Measurements from ENCODE around the gene COQ8A. TPM values are rescaled to one million over a fixed set of nuclear protein-coding genes. Genes with fewer than 3 reads are reported as not detected.

COQ8A gene
- total and polyA plus RNA-seq, 2 experiments from 2014 or later: 8.3 to 8.7 TPM

DNA sequence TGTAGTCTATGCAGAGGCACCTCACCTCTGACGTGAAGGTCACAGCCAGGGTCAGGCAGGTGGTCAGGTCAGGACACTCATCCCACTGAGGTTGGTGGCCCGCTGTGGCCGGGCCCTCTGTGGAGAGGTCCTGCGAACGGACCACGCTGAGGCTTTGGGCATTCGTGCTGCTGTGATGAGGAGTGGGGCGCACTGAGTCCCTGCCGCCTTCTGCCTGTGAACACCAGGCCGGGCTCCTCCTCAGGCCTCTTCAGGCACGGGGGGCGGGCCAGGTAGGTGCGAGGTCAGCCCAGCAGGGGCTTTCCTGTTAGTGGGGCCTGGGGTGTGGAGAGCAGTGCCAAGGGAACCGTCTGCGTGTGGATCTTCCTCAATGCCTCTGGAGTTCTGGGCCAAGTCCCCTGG lies 39.0 kb downstream of the COQ8A start:
- in situ Hi-C loops (cut with MboI): no loop called here
- TF ChIP-seq EZH2 (IDR thresholded peaks at IDR 0.05; ENCODE audit: insufficient read depth, poor library complexity, severe bottlenecking): no peak
- no peak for TF ChIP-seq EZH2phosphoT487 (IDR thresholded peaks at IDR 0.05; ENCODE audit: insufficient read depth, low read depth)
- H3K27me3 ChIP-seq (replicated peaks; ENCODE audit: insufficient read depth): no peaks in the 10 kb centered on the region
- H3K4me1 ChIP-seq (ENCODE audit: insufficient read depth): peaks cover 5% of the 10 kb centered on the region
- no peak overlapping the region for H3K4me3 ChIP-seq
- no peak overlapping the region for H3K4me2 ChIP-seq (ENCODE audit: unreplicated experiment)
- no peak overlapping the region for H3K27ac ChIP-seq
- no peaks in the 10 kb centered on the region for H4K20me1 ChIP-seq (ENCODE audit: insufficient read depth)
- no peaks in the 10 kb centered on the region for H3K9me2 ChIP-seq (ENCODE audit: insufficient read depth)
- H3K9me3 ChIP-seq (ENCODE audit: low read depth): no peaks in the 10 kb centered on the region
- no peak overlapping the region for H3K9ac ChIP-seq
- H3F3A ChIP-seq (ENCODE audit: insufficient read depth): no peaks in the 10 kb centered on the region
- 88 to 89% methylated on average over 13 to 15 of the region's 15 CpGs for whole genome bisulfite sequencing, 2 experiments (ENCODE audit: low coverage in 1 of 2, low lambda C conversion rate in 2 of 2, missing lambda C conversion rate in 2 of 2)
- no peak for DNase-seq
- no peak overlapping the region for H2AFZ ChIP-seq
- no peaks in the 10 kb centered on the region for H3K79me2 ChIP-seq (ENCODE audit: insufficient read depth)
- no peaks in the 10 kb centered on the region for H3K36me3 ChIP-seq (ENCODE audit: low read depth)

DNA sequence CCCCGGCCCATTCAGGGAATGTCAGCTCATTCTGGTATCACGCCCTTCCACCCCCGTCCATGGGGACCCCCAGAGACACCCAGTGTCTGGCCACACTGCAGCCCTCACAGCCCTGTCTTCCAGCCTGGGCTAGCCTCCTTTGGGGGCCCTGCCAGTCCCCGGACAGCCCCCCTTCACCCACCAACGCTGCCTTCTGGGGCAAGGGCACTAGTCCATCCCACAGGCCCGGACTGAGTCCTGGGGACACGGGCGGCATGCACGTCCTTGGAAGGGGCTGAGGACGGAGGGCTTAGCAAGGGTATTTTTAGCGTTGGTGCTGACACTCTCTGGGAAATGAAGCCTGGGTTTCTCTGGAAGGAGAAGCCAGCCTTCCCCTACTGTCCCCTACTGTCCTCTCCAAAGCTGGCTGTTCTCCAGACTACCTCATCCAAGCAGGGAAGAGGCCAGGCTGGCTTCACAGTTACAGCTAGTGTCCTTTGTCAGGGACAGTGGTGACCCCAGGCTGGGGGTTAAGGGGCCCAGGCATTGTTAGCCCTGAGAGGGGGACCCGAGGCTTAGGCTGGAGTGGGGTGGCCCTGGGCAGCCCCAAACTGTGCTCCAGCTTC lies 39.5 kb downstream of the COQ8A start:
- Histone ChIP-seq H3K79me2 (ENCODE audit: insufficient read depth) (no peaks in the 10 kb centered on the region), H2AFZ (no peak overlapping the region), H3K9me2 (ENCODE audit: insufficient read depth) (no peaks in the 10 kb centered on the region), H3F3A (ENCODE audit: insufficient read depth) (no peaks in the 10 kb centered on the region), H3K27me3 (replicated peaks; ENCODE audit: insufficient read depth) (no peaks in the 10 kb centered on the region), H3K4me2 (ENCODE audit: unreplicated experiment) (no peak overlapping the region), H3K4me1 (ENCODE audit: insufficient read depth) (peaks cover under 1% of the 10 kb centered on the region; the same call in 1 of the 2 replicates), H3K36me3 (ENCODE audit: low read depth) (no peaks in the 10 kb centered on the region), H4K20me1 (ENCODE audit: insufficient read depth) (no peaks in the 10 kb centered on the region), H3K9ac (no peak overlapping the region), H3K9me3 (ENCODE audit: low read depth) (no peaks in the 10 kb centered on the region), H3K27ac (no peak overlapping the region), H3K4me3 (no peak overlapping the region)
- TF ChIP-seq EZH2 (IDR thresholded peaks at IDR 0.05; ENCODE audit: insufficient read depth, poor library complexity, severe bottlenecking) (no peak), EZH2phosphoT487 (IDR thresholded peaks at IDR 0.05; ENCODE audit: insufficient read depth, low read depth) (no peak)
- no peak for DNase-seq
- in situ Hi-C loops (cut with MboI): no loop called here
- 83 to 85% methylated on average over 11 to 12 of the region's 12 CpGs for WGBS, 2 experiments (ENCODE audit: low coverage in 1 of 2, low lambda C conversion rate in 2 of 2, missing lambda C conversion rate in 2 of 2)

DNA sequence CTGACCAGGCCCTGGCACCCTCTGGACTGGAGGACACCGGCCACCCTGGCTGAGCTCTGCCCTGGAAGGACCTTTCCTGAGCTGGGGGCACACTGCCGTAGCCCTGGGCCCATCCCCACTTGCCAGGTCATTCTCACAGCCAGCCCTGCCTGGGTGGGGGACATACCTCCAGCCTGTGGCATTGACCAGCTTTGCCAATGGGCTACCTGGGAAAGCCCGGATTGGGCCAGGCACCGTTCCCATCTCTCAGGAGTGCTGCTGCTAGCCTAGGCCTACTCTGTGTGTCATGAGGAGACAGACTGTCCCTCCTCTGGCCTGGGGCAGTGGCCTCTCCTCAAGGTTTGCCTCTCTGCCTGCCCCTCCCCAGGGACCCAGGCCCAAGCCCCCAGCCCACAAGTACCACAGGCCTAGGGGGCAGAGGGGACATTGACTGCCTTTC lies 40.0 kb downstream of the COQ8A start:
- H3K4me3 ChIP-seq: no peak overlapping the region
- WGBS, 2 experiments (ENCODE audit: low coverage in 1 of 2, low lambda C conversion rate in 2 of 2, missing lambda C conversion rate in 2 of 2): 97 to 100% methylated on average over 4 of the region's 4 CpGs
- in situ Hi-C loops (cut with MboI): no loop called here

DNA sequence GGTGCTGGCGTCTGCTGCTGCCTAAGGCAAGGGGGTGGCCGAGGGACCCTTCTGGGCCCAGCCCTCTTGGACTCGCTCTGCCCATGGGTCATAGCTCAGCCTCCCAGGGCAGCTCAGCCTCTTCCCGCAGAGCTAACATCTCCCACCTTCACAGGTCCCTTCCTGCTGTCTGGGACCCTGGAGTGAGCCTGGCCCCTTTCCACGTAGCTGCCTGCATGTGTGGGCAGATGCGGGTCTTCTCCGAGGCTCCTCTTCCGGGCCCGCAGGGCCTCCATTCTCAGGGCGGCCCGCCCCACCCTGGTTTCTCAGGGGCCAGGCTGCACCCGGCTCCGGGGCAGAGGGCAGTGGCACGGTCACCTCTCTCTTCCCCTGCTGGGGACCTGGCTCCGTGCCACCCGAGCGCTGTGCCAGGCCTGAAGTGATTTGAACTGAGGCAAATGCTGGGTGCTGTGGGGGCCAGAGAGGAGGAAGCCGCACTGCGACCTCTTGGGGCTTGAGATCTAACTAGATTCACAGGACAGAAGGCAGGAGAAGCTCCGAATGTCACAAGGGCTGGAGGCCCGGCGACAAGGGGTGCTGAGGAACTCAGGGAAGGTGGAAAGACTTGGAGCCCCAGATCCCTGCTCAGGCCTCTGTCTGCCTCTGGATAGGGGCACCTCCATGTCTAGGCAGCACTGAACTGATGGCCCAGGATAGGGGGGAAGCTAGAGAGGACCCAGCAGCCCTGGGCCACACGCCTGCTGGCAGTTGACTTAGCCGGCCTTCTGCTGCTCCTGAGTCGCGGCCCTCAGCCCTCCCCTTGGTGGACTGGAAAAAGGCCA lies 40.7 kb downstream of the COQ8A start:
- no peaks in the 10 kb centered on the region for H3K79me2 ChIP-seq (ENCODE audit: insufficient read depth)
- no peak for TF ChIP-seq EZH2phosphoT487 (IDR thresholded peaks at IDR 0.05; ENCODE audit: insufficient read depth, low read depth)
- no peak for TF ChIP-seq EZH2 (IDR thresholded peaks at IDR 0.05; ENCODE audit: insufficient read depth, poor library complexity, severe bottlenecking)
- no peaks in the 10 kb centered on the region for H3F3A ChIP-seq (ENCODE audit: insufficient read depth)
- H2AFZ ChIP-seq: no peak overlapping the region
- no peak overlapping the region for H3K4me2 ChIP-seq (ENCODE audit: unreplicated experiment)
- H3K9me3 ChIP-seq (ENCODE audit: low read depth): no peaks in the 10 kb centered on the region
- H3K27ac ChIP-seq: no peak overlapping the region
- no peaks in the 10 kb centered on the region for H3K36me3 ChIP-seq (ENCODE audit: low read depth)
- no peaks in the 10 kb centered on the region for H3K27me3 ChIP-seq (replicated peaks; ENCODE audit: insufficient read depth)
- in situ Hi-C loops (cut with MboI): no loop called here
- H3K4me3 ChIP-seq: no peak overlapping the region
- H3K4me1 ChIP-seq (ENCODE audit: insufficient read depth): no peaks in the 10 kb centered on the region
- no peak for DNase-seq
- no peaks in the 10 kb centered on the region for H3K9me2 ChIP-seq (ENCODE audit: insufficient read depth)
- 88% methylated on average over 25 of the region's 26 CpGs for WGBS, 2 experiments (ENCODE audit: low coverage in 1 of 2, low lambda C conversion rate in 2 of 2, missing lambda C conversion rate in 2 of 2)
- H4K20me1 ChIP-seq (ENCODE audit: insufficient read depth): no peaks in the 10 kb centered on the region
- no peak overlapping the region for H3K9ac ChIP-seq

More for the DNA sequence above, 40.0 kb downstream of the COQ8A start:
- no peak overlapping the region for H3K27ac ChIP-seq
- no peak overlapping the region for H2AFZ ChIP-seq
- no peaks in the 10 kb centered on the region for H3K9me2 ChIP-seq (ENCODE audit: insufficient read depth)
- TF ChIP-seq EZH2phosphoT487 (IDR thresholded peaks at IDR 0.05; ENCODE audit: insufficient read depth, low read depth) (no peak), EZH2 (IDR thresholded peaks at IDR 0.05; ENCODE audit: insufficient read depth, poor library complexity, severe bottlenecking) (no peak)
- no peak overlapping the region for H3K4me2 ChIP-seq (ENCODE audit: unreplicated experiment)
- H4K20me1 ChIP-seq (ENCODE audit: insufficient read depth): no peaks in the 10 kb centered on the region
- no peaks in the 10 kb centered on the region for H3K9me3 ChIP-seq (ENCODE audit: low read depth)
- no peak overlapping the region for H3K9ac ChIP-seq
- H3F3A ChIP-seq (ENCODE audit: insufficient read depth): no peaks in the 10 kb centered on the region
- no peak for DNase-seq
- no peaks in the 10 kb centered on the region for H3K4me1 ChIP-seq (ENCODE audit: insufficient read depth)
- H3K79me2 ChIP-seq (ENCODE audit: insufficient read depth): no peaks in the 10 kb centered on the region
- H3K36me3 ChIP-seq (ENCODE audit: low read depth): no peaks in the 10 kb centered on the region
- H3K27me3 ChIP-seq (replicated peaks; ENCODE audit: insufficient read depth): no peaks in the 10 kb centered on the region
